ENCODE results near the gene LGALS3. TPM values are rescaled to one million over a fixed set of nuclear protein-coding genes. Genes with fewer than 3 reads are reported as not detected.

LGALS3 gene
- total RNA-seq, 4 donors from 2014 or later = 325 to 450 (median 349) TPM

DNA sequence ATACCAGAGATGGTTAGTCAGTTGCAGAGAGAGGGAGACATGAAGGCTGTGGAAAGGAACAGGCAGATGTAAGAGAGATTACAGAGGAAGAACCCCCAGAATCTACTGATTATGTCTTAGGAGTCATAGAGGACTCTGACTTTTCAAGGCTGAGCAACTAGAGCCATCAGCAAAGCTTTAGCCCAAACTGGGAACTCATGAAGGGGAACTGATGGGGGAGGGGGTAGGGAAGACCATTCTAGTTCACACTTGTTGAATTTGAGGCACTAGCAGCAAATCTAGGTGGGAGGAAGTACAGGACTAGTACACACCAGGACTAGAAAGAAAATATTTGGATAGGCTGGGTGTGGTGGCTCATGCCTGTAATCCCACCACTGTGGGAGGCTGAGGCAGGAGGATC lies 10.1 kb downstream of the LGALS3 start:
- ATAC-seq (ENCODE audit: low FRiP score) (no peak), DNase-seq (ENCODE audit: low spot score) (no peak)
- TF ChIP-seq, protein P1, sequence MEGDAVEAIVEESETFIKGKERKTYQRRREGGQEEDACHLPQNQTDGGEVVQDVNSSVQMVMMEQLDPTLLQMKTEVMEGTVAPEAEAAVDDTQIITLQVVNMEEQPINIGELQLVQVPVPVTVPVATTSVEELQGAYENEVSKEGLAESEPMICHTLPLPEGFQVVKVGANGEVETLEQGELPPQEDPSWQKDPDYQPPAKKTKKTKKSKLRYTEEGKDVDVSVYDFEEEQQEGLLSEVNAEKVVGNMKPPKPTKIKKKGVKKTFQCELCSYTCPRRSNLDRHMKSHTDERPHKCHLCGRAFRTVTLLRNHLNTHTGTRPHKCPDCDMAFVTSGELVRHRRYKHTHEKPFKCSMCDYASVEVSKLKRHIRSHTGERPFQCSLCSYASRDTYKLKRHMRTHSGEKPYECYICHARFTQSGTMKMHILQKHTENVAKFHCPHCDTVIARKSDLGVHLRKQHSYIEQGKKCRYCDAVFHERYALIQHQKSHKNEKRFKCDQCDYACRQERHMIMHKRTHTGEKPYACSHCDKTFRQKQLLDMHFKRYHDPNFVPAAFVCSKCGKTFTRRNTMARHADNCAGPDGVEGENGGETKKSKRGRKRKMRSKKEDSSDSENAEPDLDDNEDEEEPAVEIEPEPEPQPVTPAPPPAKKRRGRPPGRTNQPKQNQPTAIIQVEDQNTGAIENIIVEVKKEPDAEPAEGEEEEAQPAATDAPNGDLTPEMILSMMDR (IDR thresholded peaks at IDR 0.05) = no peak

DNA sequence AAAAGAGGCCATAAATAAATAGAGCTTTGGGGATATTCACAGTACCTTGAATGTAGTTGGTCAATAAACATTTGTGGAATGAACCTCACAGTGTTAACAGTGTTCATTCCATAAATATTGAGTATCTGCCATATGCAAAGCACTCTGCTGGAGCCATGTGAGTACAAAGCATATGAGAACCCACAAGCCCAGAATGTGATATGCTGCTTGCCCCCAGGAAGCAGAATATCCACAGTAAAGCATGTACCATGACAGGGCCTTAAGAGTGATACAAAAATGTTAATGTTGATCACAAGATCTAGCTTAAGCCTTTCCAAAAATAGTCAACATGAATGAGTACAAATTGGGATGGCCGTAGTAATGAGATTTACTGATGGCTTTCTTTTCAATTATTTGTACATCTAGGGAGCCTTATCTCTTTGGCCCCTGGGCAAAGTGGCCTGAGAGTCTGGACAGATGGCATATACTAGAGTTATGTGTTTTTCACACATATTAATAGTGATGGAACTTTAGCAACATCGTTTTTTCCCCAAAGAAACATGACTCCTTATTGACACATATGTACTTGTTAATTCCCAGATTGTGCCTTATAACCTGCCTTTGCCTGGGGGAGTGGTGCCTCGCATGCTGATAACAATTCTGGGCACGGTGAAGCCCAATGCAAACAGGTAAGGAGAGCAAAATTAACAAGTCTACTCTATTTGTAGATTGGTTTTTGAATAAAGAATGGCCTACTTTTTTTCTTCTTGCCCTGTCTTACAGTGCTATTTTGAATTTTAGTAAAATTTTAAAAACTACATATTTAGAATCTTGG lies 10.9 kb downstream of the LGALS3 start:
- TF ChIP-seq, protein P1 (IDR thresholded peaks at IDR 0.05) = no peak
- ATAC-seq (ENCODE audit: low FRiP score) = no peak
- DNase-seq (ENCODE audit: low spot score) = no peak

DNA sequence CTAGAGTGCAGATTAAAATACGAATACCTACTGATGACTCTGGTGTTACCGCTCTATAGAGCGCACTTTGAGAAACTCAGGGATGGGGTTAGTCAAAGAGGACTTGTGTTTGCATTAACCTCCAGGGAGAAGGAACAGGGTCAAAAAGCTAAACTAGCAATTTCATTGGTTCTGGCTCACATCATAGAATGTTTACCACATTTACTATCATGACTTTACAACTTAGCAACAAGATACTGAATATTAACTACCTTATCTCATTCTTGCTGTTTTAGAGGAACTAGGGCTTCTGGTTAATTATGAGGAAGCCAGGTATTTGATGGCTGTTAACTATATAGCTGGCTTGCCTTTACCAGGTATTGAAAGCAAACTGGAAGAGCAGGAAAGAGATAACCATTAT lies 12.8 kb downstream of the LGALS3 start:
- ATAC-seq (ENCODE audit: low FRiP score) (no peak), DNase-seq (ENCODE audit: low spot score) (no peak)
- TF ChIP-seq, protein P1 (IDR thresholded peaks at IDR 0.05) = no peak

DNA sequence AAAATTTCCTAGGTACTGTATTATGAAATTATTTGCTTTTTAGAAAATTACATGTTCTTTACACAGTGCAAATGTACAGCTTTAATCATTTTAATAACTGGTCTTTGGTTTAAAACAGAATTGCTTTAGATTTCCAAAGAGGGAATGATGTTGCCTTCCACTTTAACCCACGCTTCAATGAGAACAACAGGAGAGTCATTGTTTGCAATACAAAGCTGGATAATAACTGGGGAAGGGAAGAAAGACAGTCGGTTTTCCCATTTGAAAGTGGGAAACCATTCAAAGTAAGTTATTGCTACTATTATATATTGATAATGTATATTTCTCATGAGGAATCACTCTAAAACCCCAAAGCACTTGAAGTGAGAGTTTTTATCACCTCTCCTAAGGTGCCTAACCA lies 13.4 kb downstream of the LGALS3 start:
- no peak for ATAC-seq (ENCODE audit: low FRiP score)
- DNase-seq (ENCODE audit: low spot score) = no peak
- TF ChIP-seq, protein P1 (IDR thresholded peaks at IDR 0.05) = no peak

DNA sequence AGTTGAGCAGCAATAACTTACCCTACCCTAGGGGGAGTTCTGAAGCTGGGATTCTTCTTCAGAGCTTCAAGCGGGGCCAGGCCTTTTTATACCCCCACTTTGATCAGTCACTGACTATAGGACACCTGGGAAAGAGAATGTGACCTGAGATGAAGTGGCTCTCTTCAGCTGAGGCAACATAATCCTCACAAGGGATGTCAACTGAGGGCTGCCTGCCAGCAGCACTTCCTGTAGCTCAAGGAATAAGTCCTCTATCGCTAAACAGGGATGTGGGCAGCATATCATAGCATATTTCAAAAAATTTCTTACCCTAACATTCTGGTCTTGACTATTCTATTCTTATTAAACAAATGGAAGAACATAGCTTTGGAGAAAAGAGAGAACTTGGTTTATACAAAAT lies 17.4 kb downstream of the LGALS3 start:
- TF ChIP-seq, protein P1 (IDR thresholded peaks at IDR 0.05) = no peak
- ATAC-seq (ENCODE audit: low FRiP score) (no peak), DNase-seq (ENCODE audit: low spot score) (no peak)

DNA sequence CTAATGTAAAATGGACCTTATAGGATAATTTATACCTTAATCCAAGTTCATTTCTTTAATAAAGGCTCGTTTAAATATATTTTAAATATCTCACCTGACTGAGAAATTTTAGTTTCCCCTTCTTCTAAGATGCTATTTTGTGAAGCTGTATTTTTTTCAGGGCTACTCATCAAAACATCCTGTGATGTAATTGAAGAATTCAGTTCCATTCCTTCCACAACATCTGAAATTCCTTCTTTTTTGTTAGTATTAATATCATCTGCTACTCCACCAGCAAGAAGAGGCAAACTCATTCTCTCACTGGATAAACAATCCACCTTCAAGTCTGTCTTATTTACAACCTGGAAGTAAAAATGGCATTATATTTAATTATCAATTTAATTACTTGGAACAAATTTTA lies 22.5 kb downstream of the LGALS3 start:
- DNase-seq (ENCODE audit: low spot score) (no peak), ATAC-seq (ENCODE audit: low FRiP score) (no peak)
- TF ChIP-seq, protein P1 (IDR thresholded peaks at IDR 0.05) = no peak
